ENCODE measurements around the gene SPATA9. TPM values are rescaled to one million over a fixed set of nuclear protein-coding genes. Genes with fewer than 3 reads are reported as not detected.

Gene SPATA9
- total RNA-seq, 1 experiment from 2014 or later = 0.15 TPM

GRCh38 chr5:95619514-95620029, 63.2 kb downstream of the SPATA9 start:
- peak; percentile 8 for ATAC-seq
- no peaks in the 10 kb centered on the region for H3K27me3 ChIP-seq (ENCODE audit: control insufficient read depth, insufficient read depth, low read length)
- POLR2A ChIA-PET = no interaction called here
- H3K36me3 ChIP-seq (ENCODE audit: control insufficient read depth, insufficient read depth, low read length) = no peaks in the 10 kb centered on the region
- peak overlapping the region; percentile 86 for H3K27ac ChIP-seq (ENCODE audit: low read length)
- TF ChIP-seq SIN3A (IDR thresholded peaks at IDR 0.05; ENCODE audit: borderline replicate concordance, insufficient read depth, low read depth, low read length) (no peak), POLR2AphosphoS5 (IDR thresholded peaks at IDR 0.05; ENCODE audit: low read depth, low read length) (no peak), REST (IDR thresholded peaks at IDR 0.05; ENCODE audit: insufficient read depth in 1 of 2, low read depth in 2 of 2, low read length in 1 of 2) (no peak), TCF7L2 (IDR thresholded peaks at IDR 0.05; ENCODE audit: low read depth, low read length) (no peak), CTCF (IDR thresholded peaks at IDR 0.05) (no peak)
- in situ Hi-C loops (cut with HindIII; ENCODE audit: low pct_unique_long_range_greater_than_20kb, low sequenced_read_pairs) = no loop called here
- H3K4me3 ChIP-seq (ENCODE audit: low read depth in 2 of 2, low read length in 2 of 2) = peak overlapping the region; percentile 57 to 73
- peaks cover 10% of the 10 kb centered on the region for H3K4me1 ChIP-seq (ENCODE audit: control insufficient read depth, insufficient read depth, low read length)
- CTCF ChIA-PET = no interaction called here
- no peak for DNase-seq (ENCODE audit: low read depth, low spot score)
- intact Hi-C loops (cut with micrococcal nuclease; ENCODE audit: unreplicated experiment) = loop anchor here (10.0 kb wide), 1 partner anchor 65 kb away; the partner anchor contains the start of genes ARSK and SKIC3
- no peaks in the 10 kb centered on the region for H3K9me3 ChIP-seq (ENCODE audit: control insufficient read depth, insufficient read depth, low read depth, low read length)
- BruUV-seq (replicated peaks) = no TSS peak

- ATAC-seq = no peak
- Histone ChIP-seq H3K9me3 (ENCODE audit: control insufficient read depth, insufficient read depth, low read depth, low read length) (no peaks in the 10 kb centered on the region), H3K4me1 (ENCODE audit: control insufficient read depth, insufficient read depth, low read length) (peaks cover 10% of the 10 kb centered on the region), H3K27ac (ENCODE audit: low read length) (peak overlapping the region; percentile 86), H3K36me3 (ENCODE audit: control insufficient read depth, insufficient read depth, low read length) (no peaks in the 10 kb centered on the region), H3K4me3 (ENCODE audit: low read depth in 2 of 2, low read length in 2 of 2) (peak overlapping the region in 1 of 2 experiments; percentile 73; a peak in 2 of 4 replicates), H3K27me3 (ENCODE audit: control insufficient read depth, insufficient read depth, low read length) (no peaks in the 10 kb centered on the region)
- intact Hi-C loops (cut with micrococcal nuclease; ENCODE audit: unreplicated experiment) = loop anchor here (10.0 kb wide), 1 partner anchor 64 kb away; the partner anchor contains the start of genes ARSK and SKIC3
- ChIA-PET POLR2A (no interaction called here), CTCF (no interaction called here)
- TSS peak; percentile 63 for BruUV-seq (replicated peaks)
- TF ChIP-seq POLR2AphosphoS5 (IDR thresholded peaks at IDR 0.05; ENCODE audit: low read depth, low read length) (no peak), CTCF (IDR thresholded peaks at IDR 0.05) (no peak), TCF7L2 (IDR thresholded peaks at IDR 0.05; ENCODE audit: low read depth, low read length) (no peak), REST (IDR thresholded peaks at IDR 0.05; ENCODE audit: insufficient read depth in 1 of 2, low read depth in 2 of 2, low read length in 1 of 2) (no peak), SIN3A (IDR thresholded peaks at IDR 0.05; ENCODE audit: borderline replicate concordance, insufficient read depth, low read depth, low read length) (no peak)
- DNase-seq (ENCODE audit: low read depth, low spot score) = no peak
- in situ Hi-C loops (cut with HindIII; ENCODE audit: low pct_unique_long_range_greater_than_20kb, low sequenced_read_pairs) = no loop called here
Measured at GRCh38 chr5:95619096-95619495, 63.7 kb downstream of the SPATA9 start.
